ENCODE measurements around the gene NMNAT3. TPM values are rescaled to one million over a fixed set of nuclear protein-coding genes. Genes with fewer than 3 reads are reported as not detected.

NMNAT3 gene
- total RNA-seq, 4 donors from 2014 or later: 9.6 to 17.1 (median 11.3) TPM

DNA sequence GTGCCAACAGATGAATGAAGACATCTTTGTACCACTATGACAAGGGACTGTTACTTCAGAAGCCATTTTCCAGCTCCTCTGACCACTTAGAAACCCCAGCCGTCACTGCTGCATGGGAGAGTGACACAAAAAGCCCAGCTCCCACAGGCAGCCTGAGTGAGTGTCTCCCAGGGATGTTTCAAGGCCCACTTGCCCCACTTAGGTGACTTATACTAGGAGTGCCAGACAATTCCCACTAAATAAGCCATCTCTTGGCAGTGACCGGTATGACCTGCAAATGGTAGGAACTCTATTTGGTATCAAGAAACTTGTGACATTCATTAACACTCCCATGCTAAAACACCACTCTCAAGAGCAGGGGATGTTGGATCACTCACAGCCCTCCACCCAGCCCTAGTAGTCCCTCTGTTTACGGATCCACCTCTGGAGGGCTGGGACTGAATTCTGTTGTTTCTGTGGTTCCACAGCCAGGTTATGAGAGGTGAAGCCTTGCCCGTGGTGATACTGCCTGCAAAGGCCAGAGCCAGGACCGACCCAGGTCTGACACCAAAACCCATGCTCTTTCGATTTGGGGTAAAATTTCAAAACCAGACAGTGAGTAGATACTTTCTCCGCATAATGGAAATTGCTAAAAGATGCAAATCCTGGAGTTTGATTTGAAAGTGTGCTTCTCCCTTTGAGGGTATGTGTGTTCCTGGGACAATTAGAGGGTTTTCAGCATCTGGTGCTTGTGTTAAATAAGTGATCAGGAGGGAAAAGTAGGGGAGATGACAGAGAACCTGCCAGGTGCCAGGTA, 152.7 kb downstream of the NMNAT3 start:
- Histone ChIP-seq H3K9me3 (no peaks in the 10 kb centered on the region), H3K27ac (no peak overlapping the region), H3K4me1 (no peaks in the 10 kb centered on the region), H3K36me3 (peaks cover 0 to 26% of the 10 kb centered on the region in 2 donors), H3K27me3 (no peaks in the 10 kb centered on the region), H3K4me3 (no peak overlapping the region)
- ATAC-seq: no peak
- TF ChIP-seq, protein P1, sequence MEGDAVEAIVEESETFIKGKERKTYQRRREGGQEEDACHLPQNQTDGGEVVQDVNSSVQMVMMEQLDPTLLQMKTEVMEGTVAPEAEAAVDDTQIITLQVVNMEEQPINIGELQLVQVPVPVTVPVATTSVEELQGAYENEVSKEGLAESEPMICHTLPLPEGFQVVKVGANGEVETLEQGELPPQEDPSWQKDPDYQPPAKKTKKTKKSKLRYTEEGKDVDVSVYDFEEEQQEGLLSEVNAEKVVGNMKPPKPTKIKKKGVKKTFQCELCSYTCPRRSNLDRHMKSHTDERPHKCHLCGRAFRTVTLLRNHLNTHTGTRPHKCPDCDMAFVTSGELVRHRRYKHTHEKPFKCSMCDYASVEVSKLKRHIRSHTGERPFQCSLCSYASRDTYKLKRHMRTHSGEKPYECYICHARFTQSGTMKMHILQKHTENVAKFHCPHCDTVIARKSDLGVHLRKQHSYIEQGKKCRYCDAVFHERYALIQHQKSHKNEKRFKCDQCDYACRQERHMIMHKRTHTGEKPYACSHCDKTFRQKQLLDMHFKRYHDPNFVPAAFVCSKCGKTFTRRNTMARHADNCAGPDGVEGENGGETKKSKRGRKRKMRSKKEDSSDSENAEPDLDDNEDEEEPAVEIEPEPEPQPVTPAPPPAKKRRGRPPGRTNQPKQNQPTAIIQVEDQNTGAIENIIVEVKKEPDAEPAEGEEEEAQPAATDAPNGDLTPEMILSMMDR (IDR thresholded peaks at IDR 0.05): no peak
- TF ChIP-seq POLR2A (IDR thresholded peaks at IDR 0.05) (no peak), EP300 (IDR thresholded peaks at IDR 0.05) (no peak), POLR2AphosphoS5 (IDR thresholded peaks at IDR 0.05) (no peak)
- 94 to 100% methylated on average over 4 to 5 of the region's 7 CpGs for WGBS, 2 donors (ENCODE audit: low coverage in 1 of 2)

DNA sequence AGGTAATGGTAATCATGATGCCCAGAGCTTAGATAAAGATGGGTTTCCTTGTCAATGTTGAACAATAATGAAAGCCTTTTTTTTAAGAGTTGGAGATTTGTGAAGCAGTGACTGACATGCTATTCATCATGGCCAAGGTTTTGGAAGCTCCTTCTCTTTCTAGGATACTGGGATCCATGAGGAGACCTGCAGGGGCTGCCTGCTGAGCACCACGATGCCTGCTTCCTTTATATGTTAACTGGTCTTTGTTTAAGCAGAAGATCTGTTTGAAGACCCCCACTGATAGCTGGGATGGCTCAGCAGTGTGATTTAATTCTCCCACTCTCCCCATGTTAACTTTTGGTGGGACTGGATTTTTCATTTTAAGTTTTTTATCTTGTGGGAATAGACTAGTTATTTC, 154.1 kb downstream of the NMNAT3 start:
- TF ChIP-seq EP300 (IDR thresholded peaks at IDR 0.05) (no peak), POLR2A (IDR thresholded peaks at IDR 0.05) (no peak), POLR2AphosphoS5 (IDR thresholded peaks at IDR 0.05) (no peak)
- TF ChIP-seq, protein P1 (IDR thresholded peaks at IDR 0.05): no peak
- Histone ChIP-seq H3K9me3 (no peaks in the 10 kb centered on the region), H3K4me3 (no peak overlapping the region), H3K36me3 (peaks cover 0 to 26% of the 10 kb centered on the region in 2 donors), H3K4me1 (no peaks in the 10 kb centered on the region), H3K27ac (no peak overlapping the region), H3K27me3 (no peaks in the 10 kb centered on the region)
- WGBS, 2 donors (ENCODE audit: low coverage in 1 of 2): 44% methylated on average over 1 of the region's 1 CpG; no CpG with 5 or more reads in 1 of the 2 donors
- ATAC-seq: no peak

DNA sequence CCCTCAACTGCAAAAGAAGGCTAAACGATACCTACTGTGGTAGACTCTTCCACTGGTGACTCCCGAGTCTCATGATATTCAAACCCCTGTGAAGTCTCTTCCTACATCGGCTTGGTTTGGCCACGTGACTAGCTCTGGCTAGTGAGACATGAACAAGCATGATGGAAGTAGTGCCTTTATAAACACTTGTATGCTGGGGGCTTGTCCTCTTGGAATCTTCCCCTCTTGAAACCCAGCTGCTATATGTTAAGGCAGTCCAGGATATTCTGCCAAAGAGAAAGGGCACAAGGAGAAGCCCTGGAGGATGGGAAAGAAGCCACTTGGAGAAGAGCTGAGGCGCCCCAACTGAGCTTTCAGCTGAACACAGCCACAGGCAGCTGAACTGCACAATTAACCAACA, 154.6 kb downstream of the NMNAT3 start:
- H3K27ac ChIP-seq: no peak overlapping the region
- TF ChIP-seq POLR2AphosphoS5 (IDR thresholded peaks at IDR 0.05) (no peak), POLR2A (IDR thresholded peaks at IDR 0.05) (no peak), EP300 (IDR thresholded peaks at IDR 0.05) (no peak)
- TF ChIP-seq, protein P1 (IDR thresholded peaks at IDR 0.05): no peak
- ATAC-seq: no peak
- 95 to 100% methylated on average over 3 to 5 of the region's 5 CpGs for WGBS, 2 donors (ENCODE audit: low coverage in 1 of 2)
- no peaks in the 10 kb centered on the region for H3K9me3 ChIP-seq
- peaks cover 0 to 26% of the 10 kb centered on the region in 2 donors for H3K36me3 ChIP-seq
- no peak overlapping the region for H3K4me3 ChIP-seq
- no peaks in the 10 kb centered on the region for H3K27me3 ChIP-seq
- H3K4me1 ChIP-seq: no peaks in the 10 kb centered on the region

DNA sequence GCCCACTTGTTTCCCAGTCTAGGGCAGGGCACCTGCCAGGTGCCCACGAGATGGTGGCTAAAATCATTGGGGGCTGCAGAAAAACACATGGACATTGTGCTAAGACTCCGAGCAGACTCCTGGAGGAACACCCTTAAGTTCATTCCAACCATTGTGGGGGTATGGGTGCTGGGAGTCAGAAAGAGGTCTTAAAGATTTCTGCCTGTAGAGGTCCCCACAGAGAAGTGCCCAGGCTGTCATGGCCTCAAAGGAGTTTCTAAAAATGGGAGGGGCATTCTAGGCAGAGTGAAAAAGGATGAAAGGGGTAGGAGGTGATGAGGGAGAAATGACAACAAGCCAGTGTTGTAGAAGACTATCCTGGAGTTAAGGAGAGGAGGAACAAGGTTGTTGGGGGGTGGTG, 155.4 kb downstream of the NMNAT3 start:
- TF ChIP-seq, protein P1 (IDR thresholded peaks at IDR 0.05): no peak
- H3K4me1 ChIP-seq: no peaks in the 10 kb centered on the region
- no peaks in the 10 kb centered on the region for H3K27me3 ChIP-seq
- WGBS, 2 donors (ENCODE audit: low coverage in 1 of 2): 0% methylated on average over 1 of the region's 2 CpGs; no CpG with 5 or more reads in 1 of the 2 donors
- H3K36me3 ChIP-seq: peaks cover 0 to 28% of the 10 kb centered on the region in 2 donors
- no peak overlapping the region for H3K4me3 ChIP-seq
- H3K9me3 ChIP-seq: no peaks in the 10 kb centered on the region
- no peak for ATAC-seq
- no peak overlapping the region for H3K27ac ChIP-seq

DNA sequence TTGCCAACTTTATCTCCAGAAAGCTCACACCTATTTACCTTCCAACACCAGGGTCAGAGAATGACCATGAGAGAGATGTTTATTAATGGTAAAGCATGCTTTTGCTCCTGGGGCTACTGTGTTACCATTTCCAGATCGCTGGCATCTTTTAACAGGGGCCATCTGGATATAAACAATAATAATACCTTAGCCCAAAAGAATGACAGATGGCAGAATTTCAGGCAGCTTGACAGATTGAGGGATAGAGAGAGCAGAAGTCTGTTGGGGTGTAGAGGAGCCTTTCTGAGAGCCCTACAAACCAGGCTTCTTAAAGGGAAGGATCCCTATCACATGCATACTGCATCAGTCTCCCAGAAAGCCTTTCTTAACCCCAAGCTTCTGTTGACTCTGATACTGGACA, 156.0 kb downstream of the NMNAT3 start:
- no peak for ATAC-seq
- WGBS, 2 donors (ENCODE audit: low coverage in 1 of 2): 33 to 45% methylated on average over 1 of the region's 1 CpG
- Histone ChIP-seq H3K4me1 (no peaks in the 10 kb centered on the region), H3K27ac (no peak overlapping the region), H3K4me3 (no peak overlapping the region), H3K36me3 (peaks cover 0 to 28% of the 10 kb centered on the region in 2 donors), H3K9me3 (no peaks in the 10 kb centered on the region), H3K27me3 (no peaks in the 10 kb centered on the region)
- TF ChIP-seq, protein P1 (IDR thresholded peaks at IDR 0.05): no peak
- TF ChIP-seq POLR2A (IDR thresholded peaks at IDR 0.05): no peak
- TF ChIP-seq POLR2AphosphoS5 (IDR thresholded peaks at IDR 0.05): no peak
- no peak for TF ChIP-seq EP300 (IDR thresholded peaks at IDR 0.05)
